GM21576 (cell line): ENCODE data around the gene DUXB.

Experiments used
- ATAC-seq: cut with Tn5 transposase; IDR thresholded peaks from one replicate; pipeline ENCODE4 v1.9.1; 2021; ENCODE audit warnings: mild to moderate bottlenecking, moderate library complexity; ENCODE audit not compliant: unreplicated experiment

DUXB gene

DNA sequence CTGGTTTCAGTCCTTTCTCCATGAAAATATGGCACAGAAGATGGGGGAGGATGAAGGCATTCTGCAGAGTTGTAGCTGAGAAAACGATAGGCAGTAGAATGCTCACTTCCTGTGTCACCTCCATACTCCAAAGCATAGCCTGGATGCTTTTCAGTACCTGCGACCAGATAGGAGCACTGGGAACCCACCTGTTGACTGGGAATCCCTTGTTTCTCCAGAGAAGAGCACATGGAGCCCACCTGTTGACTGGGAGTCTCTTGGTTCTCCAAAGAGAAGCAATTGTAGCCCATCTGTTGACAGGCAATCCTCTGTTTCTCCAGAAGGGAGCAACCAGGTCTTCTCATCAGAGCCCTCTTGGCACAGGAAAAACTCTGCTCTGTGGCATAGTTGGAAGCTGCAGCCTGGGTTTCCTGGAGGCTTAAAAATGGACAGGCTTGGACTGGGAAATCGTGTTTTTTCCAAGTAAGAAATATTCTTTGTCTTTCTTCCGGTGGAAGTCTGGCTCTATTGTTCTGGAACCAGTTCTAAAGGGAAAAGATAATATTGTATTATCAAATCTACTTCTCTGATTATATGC is 40.4 kb downstream of the DUXB start:
- ATAC-seq, result no peak

DNA sequence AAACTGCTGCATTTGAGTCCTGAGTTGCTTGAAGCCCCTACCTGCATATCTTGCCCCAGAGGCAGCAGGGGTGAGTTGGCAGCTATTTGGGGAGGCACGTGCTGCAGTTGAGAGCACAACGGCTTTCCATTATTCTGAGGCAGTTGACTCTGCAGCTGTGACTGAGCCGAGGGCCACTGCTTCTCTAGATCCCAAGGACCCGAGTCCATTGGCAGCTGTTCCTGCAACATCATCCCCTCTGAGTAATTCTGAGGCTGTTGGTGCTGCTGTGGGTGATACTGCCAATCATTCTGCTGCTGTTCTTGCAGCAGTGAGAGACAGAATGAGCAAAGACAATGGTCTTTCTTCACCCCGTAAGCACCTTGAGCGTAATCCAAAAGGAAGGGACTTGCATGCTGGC is 40.9 kb downstream of the DUXB start:
- ATAC-seq, result no peak

DNA sequence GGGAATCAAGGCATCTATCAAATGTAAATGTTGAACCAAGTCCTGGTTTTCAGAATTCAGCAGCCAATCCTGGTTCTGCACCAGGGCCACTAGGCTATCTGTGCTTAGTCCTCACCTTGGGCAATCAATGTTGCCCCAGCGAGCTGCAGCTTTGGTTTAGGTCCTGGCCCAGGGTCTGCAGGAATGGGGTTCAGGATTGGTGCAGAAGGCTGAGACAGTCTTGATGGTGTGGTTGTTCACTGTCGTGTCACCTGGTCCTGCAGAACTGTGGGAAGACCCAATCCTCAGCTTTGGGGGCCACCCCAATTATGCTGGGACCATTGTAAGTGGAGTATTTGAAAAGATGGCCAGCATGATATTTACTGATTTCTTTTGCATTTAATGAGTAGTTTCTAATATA is 43.1 kb downstream of the DUXB start:
- ATAC-seq, result no peak

DNA sequence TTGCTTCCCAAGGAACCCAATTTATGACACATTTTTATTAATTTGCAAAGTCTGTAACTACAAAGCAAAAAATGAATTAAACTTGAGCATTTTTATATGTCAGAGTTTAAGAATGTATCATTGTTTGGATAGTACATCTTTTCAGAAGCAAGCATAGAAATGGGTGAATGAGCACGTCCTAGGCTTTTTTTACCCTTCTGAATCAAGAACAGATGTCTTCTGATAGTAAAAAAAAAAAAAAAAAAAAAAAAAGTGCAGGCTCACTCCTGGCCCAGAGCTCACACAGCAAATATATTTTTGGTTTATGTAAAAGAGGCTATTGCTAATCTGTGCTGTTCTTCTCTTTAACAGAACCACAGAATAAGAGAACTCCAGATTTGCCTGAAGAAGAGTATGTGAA is 47.3 kb downstream of the DUXB start:
- ATAC-seq, result no peak

DNA sequence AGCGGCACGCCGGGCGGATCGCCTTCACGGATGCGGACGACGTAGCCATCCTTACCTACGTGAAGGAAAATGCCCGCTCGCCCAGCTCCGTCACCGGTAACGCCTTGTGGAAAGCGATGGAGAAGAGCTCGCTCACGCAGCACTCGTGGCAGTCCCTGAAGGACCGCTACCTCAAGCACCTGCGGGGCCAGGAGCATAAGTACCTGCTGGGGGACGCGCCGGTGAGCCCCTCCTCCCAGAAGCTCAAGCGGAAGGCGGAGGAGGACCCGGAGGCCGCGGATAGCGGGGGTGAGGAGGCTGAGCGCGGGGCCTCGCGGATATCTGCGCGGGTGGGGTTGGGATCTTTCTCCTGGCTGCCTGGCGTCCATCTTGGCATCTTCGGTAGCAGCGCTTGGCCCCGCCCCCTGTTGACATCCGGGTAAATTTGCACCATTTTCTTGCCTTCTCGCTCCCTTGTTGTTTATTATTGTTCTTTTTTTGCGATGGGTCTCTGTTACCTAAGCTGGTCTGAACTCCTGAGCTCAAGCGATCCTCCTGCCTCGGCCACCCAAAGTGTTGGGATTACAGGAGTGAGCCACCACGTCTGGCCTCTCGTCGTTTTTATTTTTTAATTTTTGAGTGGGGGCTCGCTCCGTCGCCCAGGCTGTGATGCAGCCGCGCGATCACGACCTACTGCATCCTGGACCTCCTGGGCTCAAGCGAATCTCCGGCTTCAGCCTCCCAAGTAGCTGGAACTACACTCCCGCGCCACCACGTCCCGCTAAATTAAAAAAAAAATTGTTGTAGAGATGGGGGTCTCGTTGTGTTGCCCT is 52.8 kb downstream of the DUXB start:
- ATAC-seq, result peak; percentile 32

DNA sequence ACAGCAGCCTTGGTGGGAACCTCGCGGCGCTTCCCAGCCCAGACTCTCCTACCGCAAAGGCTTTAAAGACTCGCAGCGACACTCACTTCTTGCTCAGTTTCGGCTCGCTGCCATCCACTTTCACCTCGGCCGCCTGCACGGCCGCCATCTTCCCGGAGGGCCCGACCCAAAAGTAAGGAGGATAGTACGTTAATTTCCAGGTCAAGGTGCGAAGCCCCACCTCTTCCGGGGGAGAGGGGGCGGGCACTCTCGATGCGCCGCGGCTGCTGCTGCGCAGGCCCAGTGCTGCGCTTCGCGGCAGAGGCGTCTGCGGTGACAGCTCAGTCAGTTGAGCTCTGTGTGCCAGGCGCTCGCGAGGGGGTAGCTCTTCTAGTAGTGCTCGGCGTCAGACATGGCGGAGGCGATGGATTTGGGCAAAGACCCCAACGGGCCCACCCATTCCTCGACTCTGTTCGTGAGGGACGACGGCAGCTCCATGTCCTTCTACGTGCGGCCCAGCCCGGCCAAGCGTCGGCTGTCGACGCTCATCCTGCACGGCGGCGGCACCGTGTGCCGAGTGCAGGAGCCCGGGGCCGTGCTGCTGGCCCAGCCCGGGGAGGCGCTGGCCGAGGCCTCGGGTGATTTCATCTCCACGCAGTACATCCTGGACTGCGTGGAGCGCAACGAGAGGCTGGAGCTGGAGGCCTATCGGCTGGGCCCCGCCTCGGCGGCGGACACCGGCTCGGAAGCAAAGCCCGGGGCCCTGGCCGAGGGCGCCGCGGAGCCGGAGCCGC is 53.6 kb downstream of the DUXB start, which contains the start of the genes KARS1 and TERF2IP:
TSS of gene KARS1 (minus strand) at position 174 of the 773 bp plus-strand sequence. CDS start at position 148, 26 bp downstream.
TSS of gene TERF2IP (plus strand) at position 282 of the 773 bp plus-strand sequence. CDS start at position 392, 110 bp downstream.
- peak; percentile 82 for ATAC-seq

DNA sequence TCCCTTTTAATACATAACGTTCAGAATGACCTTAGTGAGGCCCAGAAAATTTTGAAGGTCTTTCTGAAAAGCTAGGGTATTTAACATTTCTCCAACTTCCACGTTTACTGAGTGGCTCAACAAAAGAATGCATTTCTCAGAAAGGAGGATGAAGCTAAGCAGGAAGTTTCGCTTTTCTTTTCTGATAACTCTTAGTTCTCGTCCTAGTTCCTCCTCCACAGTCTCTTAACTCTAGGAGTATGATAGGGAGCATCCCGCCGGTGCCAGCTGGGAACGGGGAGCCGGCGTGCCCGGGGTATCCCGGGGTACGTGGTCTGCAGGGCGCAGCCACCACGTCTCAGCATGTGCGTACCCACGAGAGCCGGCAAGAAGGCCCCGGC is 54.2 kb downstream of the DUXB start:
- ATAC-seq, result peak; percentile 14

DNA sequence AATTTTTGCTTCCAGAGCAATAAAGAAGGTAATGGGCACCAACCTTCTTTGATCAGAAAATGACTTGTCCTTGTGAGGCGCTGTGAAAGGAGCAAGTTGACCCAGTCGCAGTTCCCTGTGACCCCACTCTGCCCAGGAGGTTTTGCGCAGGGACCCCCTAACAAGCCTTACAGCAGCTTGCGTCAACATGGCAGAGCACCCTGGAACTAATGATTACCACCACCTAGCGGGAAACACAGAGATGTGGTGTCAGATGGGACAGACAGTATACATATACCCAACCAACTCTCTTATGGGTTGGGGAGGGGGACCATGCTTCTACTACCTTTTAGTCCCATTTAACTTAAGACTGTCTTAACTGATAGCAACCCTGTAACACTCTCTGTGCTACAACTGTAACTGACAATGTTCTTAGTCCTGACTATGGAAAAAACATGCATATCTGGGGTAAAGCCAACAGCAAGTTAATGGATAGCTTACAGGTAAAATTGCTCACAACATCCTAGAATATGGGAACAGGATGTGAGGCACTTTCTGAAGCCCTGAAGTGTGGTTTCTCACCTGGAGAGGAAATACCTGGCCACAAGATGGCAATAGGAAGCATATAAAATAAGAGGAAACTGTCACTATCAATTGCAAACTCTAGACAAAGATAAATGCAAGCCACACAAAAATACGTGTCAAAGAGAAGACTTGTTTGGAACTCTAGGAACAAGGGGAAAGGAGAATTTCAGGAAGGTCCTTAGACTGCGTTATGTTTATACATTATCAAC is 56.8 kb downstream of the DUXB start:
- no peak for ATAC-seq
